GM19099 (cell line): ENCODE data around the gene AQP1.

Source experiments
- POLR2A ChIP-seq: IDR thresholded peaks from 3 replicates; pipeline ENCODE4 v1.6.1; 2011; ENCODE audit warnings: low read depth; ENCODE audit not compliant: insufficient read length; ENCODE audit errors: extremely low read depth

The AQP1 gene

DNA sequence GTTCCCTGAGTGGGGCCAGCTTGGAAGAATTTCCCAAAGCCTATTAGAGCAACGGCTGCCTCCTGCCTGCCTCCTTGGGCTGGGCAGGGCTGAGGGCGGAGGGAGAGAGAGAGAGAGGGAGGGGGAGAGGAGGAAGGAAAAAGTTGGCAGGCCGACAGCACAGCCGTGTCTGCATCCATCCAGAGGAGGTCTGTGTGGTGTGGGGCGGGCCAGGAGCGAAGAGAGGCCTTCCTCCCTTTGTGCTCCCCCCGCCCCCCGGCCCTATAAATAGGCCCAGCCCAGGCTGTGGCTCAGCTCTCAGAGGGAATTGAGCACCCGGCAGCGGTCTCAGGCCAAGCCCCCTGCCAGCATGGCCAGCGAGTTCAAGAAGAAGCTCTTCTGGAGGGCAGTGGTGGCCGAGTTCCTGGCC, at the start of gene AQP1:
Gene AQP1, plus strand, starts transcription at position 293 of the 409 bp plus-strand sequence. Its CDS starts 57 bp downstream, at position 350.
- no peak for TF ChIP-seq POLR2A

DNA sequence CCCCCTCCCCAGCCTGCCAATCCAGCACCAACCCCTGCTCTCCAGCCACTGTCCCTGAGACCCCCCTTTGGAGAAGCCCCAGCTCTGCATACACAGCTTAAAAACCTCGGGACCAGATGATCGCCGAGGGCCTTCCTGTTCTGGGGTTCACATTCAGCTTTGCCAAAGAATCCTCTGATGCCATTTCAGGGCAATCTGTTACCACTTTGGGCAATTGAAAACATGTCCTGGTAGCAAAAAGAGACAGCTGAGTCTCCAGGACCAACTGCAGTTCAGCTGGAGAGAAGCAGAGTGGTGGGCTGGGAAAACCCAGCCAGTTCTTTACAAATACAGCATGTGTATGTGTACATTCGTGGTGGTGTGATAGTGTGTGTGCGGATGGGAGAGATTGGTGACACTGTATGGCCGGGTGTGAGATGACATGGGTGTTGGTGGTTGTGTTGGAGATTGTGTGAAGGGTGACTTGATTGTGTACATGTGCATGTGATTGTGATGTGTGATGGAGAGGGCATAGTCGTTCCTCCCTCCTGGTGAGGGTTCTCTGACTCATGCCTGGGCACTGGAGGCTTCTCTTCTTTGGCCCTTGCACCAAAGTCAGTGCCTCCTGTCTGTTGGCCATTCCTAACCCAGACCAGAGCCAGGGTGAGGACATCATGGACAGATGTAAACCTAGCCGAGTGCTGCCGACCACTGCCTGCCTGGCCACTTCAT, 48.5 kb upstream of the AQP1 start:
- no peak for TF ChIP-seq POLR2A

- no peak for TF ChIP-seq POLR2A
Measured at GRCh38 chr7:30863706-30864035, 48.0 kb upstream of the AQP1 start.

DNA sequence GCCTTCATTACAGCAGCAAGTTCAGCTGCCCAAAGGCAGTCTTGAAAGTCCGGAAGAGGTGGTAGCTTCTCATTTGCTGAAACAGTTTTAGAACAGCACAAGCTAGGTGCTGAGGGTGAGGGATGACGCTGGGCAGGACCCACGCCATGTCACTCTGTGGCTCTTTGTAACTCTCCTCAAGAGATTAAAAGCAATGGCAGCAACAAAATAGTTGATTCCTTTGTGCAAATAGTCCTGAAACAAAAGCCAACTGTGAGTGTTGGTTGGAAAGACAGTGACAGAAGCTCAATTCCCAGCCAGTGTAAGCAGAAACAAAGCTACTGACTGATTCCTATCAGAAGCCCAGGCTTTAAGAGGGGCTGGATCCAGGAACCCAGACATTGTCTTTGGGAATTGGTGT, 47.6 kb upstream of the AQP1 start:
- no peak for TF ChIP-seq POLR2A

DNA sequence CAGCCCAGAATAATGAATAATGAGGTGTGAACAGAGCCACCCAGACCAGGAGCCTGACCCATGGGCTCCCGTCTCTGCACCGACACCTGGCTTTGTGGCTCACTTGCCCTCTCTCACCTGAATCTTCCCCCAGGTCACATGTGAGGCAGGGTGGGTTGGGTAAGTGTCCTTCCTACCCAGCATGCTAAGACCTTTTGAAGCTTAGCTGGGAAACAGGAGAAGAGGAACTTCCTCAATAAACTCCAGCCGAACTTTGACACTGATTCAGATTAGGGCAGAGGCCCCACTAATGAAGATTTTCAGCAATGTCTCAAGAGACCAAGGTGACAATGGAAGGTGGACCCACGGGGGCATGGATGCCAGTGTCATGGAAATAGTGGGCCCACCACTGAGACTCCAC, 46.6 kb upstream of the AQP1 start:
- TF ChIP-seq POLR2A = no peak

DNA sequence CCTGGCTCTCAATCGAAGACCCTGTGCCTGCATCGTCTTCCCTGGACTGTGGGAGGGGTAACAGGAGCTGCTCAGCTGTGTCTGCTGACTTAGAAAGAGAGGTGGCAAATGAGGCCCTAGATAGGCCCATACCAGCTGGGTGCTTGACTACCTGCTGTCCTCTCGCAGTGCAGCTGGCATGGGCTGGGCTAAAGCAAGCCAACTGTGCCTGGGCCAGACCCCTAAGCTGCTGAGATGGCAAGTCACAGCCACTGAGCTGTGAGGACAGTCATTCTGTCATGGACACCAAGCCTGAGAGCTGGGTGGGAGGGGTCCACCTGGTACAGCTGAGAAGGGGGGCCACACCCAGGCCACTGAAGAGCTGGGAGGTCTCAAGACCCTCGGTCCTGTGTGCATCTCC, 45.8 kb upstream of the AQP1 start:
- no peak for TF ChIP-seq POLR2A

- TF ChIP-seq POLR2A = no peak
Measured at GRCh38 chr7:30866939-30867338, 44.7 kb upstream of the AQP1 start.

DNA sequence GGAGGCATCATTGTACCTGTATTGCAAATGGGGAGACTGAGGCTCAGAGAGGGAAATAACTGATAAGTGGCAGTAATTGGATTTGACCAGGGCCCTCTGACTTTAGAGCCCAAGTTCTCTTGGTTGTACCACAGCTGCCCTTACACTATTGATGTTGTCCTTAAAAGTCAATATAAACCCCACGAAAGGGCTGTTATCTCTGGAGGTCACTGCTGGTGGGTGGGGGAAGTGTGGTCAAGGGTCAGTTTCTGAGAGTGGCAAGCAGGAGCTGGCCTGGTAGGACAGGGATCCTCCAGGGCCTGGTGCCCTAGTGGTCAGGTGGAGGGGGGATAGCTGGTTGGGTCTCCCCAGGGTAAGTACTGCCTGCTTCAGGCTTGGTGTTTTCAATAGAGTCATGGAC, 44.2 kb upstream of the AQP1 start:
- no peak for TF ChIP-seq POLR2A

DNA sequence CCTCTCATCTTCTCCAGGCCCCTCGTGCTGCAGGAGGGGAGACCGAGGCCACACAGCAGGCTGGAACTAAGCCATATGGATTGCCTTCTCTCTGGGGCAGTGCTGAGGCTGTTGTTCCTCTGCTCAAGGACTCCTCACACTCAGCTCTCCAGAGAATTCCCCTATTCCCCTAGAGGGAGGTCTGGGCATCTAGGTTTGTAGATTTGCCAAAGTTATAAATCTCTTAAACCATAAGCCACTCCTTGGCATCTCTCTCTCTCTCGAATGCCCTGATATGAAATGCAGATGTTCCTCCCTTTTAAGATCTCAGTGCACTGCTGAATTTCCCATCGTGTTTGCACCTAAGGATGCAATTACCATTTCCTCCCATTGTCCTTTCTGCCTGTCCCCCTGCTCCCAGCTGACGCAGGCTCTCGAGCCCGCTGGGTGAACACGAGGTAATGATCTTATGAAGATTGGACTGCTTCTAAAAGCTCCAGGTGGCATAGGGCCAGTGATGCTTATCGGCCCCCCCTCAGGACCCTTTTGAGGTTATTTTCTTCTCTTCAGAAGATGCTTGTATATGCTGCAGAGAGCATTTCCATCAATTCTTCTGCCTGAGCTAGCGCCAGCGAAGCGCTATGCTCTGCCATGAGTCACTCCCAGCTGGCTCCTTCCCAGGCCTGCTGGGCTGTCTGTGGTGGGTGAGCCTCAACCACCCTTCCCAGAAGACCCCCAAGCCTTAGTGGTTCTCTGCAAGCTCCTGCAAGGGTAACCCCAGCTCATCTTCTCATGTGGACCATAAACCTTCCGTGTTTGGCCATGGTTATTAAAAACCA, 41.6 kb upstream of the AQP1 start:
- no peak for TF ChIP-seq POLR2A

DNA sequence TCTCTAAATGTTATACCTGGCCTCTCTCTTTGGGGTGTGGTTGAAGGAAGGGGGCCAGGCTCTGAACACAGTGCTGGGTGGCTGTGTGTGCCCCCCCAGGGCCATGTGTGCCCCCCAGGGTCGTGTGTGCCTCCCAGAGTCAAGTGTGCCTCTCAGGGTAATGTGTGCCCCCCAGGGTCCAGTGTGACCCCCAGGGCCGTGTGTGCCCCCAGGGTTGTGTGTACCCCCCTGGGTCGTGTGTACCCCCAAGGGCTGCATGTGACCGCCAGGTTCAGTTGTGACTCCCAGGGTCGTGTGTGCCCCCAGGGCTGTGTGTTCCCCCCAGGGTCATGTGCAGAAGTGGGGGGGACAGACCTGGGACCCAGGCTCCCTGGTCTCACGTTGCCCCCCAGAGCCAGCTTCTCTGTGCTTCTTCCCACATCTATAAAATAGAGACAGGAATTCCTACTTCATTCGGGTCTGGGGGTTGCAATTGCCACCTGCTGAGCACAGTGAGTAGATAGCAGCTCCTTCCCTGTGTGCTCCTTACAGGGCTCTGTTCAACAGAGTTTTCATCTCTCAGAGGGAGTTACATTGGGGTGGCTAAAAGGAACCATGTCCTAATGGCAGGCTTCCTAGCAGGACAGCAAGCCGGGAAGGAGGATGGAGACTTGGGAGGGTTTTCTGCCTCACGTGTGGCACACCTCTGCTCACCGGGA, 40.7 kb upstream of the AQP1 start:
- TF ChIP-seq POLR2A = no peak

DNA sequence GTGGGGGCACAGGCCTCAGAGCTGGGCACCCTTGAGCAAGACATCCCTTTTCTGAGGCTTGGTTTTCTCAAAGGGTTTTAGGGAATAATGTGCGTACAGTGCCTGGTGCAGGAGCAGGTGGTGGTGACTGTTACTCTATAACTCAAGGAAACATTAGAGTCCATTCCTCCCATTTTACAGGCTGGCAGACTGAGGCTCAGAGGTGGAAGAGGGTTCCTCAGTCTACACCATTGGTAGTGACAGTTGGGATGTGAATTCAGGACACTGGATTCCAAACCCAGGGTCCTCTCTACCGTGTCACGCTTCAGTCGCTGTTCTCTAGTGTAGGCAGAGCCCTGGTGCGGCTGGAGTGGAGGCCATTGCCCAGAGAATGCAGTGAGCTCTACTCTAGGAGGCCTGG, 40.0 kb upstream of the AQP1 start:
- no peak for TF ChIP-seq POLR2A

DNA sequence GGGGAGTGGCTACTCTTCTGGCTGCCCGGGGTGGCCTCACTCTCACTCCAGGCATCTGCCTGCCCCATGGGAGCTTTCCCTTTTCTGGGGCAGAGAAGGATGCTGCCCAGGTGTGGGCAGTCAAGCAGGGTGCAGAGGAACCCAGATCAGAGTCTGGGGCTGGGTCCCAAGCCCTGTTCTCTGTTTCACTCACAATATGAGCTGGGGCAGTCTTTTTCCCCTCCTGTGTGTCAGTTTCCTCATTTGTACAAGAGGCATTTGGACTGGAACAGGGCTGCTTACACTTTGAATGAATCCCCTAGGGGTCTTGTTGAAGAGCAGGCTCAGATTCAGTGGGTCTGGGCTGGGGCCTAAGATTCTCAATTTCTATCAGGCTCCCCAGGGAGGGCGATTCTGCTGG, 38.4 kb upstream of the AQP1 start:
- TF ChIP-seq POLR2A = no peak

- TF ChIP-seq POLR2A = no peak
Measured at GRCh38 chr7:30873656-30874055, 38.0 kb upstream of the AQP1 start.

GRCh38 chr7:30874656-30875302, 36.9 kb upstream of the AQP1 start:
- TF ChIP-seq POLR2A = no peak

GRCh38 chr7:30877015-30877769, 34.5 kb upstream of the AQP1 start:
- no peak for TF ChIP-seq POLR2A
